HG03064 (cell line): ENCODE measurements around the gene LINGO3.
"Not testable (repeated sequence)": the region's sequence is repeated elsewhere in the genome, so short reads cannot be mapped to it uniquely, and the experiment has no call there.

Source experiments
- ATAC-seq: cut with Tn5 transposase; IDR thresholded peaks from one replicate; pipeline ENCODE4 v1.9.1; 2021; ENCODE audit warnings: low read depth; ENCODE audit not compliant: unreplicated experiment

Gene LINGO3

GRCh38 chr19:2283835-2284507, 24.0 kb downstream of the LINGO3 start:
- no peak for ATAC-seq

- no peak for ATAC-seq
Measured at GRCh38 chr19:2282862-2283237, 25.1 kb downstream of the LINGO3 start.

GRCh38 chr19:2282062-2282861, 25.7 kb downstream of the LINGO3 start, which contains the start of gene PEAK3:
Gene PEAK3, minus strand, starts transcription at chr19:2282175. Its CDS starts 1,244 bp downstream, at chr19:2280931.
- no peak for ATAC-seq

- ATAC-seq = not testable (repeated sequence)
Measured at GRCh38 chr19:2281265-2282061, 26.5 kb downstream of the LINGO3 start.

GRCh38 chr19:2280633-2281264, 27.2 kb downstream of the LINGO3 start:
- ATAC-seq = no peak

- ATAC-seq = no peak
Measured at GRCh38 chr19:2278459-2279158, 29.3 kb downstream of the LINGO3 start.

GRCh38 chr19:2277138-2277537, 30.8 kb downstream of the LINGO3 start:
- no peak for ATAC-seq

GRCh38 chr19:2276429-2276986, 31.4 kb downstream of the LINGO3 start:
- no peak for ATAC-seq

GRCh38 chr19:2275588-2276428, 32.1 kb downstream of the LINGO3 start:
- no peak for ATAC-seq

GRCh38 chr19:2274931-2275535, 32.9 kb downstream of the LINGO3 start:
- ATAC-seq = no peak

GRCh38 chr19:2274185-2274711, 33.7 kb downstream of the LINGO3 start:
- no peak for ATAC-seq

GRCh38 chr19:2273356-2274184, 34.4 kb downstream of the LINGO3 start:
- ATAC-seq = no peak

GRCh38 chr19:2271234-2272103, 36.5 kb downstream of the LINGO3 start:
- ATAC-seq = no peak

- no peak for ATAC-seq
Measured at GRCh38 chr19:2270423-2271233, 37.3 kb downstream of the LINGO3 start.

GRCh38 chr19:2270157-2270422, 37.9 kb downstream of the LINGO3 start:
- no peak for ATAC-seq
